Activated CD8-positive, alpha-beta memory T cell treated with anti-CD3 and anti-CD28 coated beads for 1 hour (primary cell): Measurements from ENCODE around the gene KLHL21.
A peak's percentile ranks its signal among the peaks of the same experiment; 100 is the strongest.

Source experiments
- DNase-seq, 2 donors: peaks; one replicate each; pipeline ENCODE4 v3.0.0-alpha.2; 2020; ENCODE audit warnings: low read depth in 1 of 2; ENCODE audit errors: extremely low read depth in 1 of 2

KLHL21 gene

GRCh38 chr1:6625584-6626149 lies 23.0 kb upstream of the KLHL21 start:
- DNase-seq = no peak

GRCh38 chr1:6624710-6625583 lies 22.3 kb upstream of the KLHL21 start, which contains the start of gene THAP3:
Gene THAP3 (plus strand): TSS chr1:6624868. CDS start chr1:6625219, 351 bp downstream.
- DNase-seq = peak; percentile 84 to 89

GRCh38 chr1:6623269-6623965 lies 20.7 kb upstream of the KLHL21 start:
- no peak for DNase-seq

- DNase-seq = no peak
Measured at GRCh38 chr1:6622396-6623152, 19.9 kb upstream of the KLHL21 start.

GRCh38 chr1:6621429-6622391 lies 19.0 kb upstream of the KLHL21 start:
- no peak for DNase-seq

GRCh38 chr1:6619045-6619444 lies 16.4 kb upstream of the KLHL21 start:
- no peak for DNase-seq

GRCh38 chr1:6614929-6615785 lies 12.5 kb upstream of the KLHL21 start:
- DNase-seq = no peak

- peak in 1 of 2 donors; percentile 38 for DNase-seq
Measured at GRCh38 chr1:6614019-6614928, 11.6 kb upstream of the KLHL21 start.

GRCh38 chr1:6613361-6614018 lies 10.8 kb upstream of the KLHL21 start, which contains the start of gene PHF13:
Gene PHF13 (plus strand): TSS chr1:6613731. CDS start chr1:6614067, 336 bp downstream.
- peak; percentile 98 to 99 for DNase-seq

GRCh38 chr1:6612641-6613360 lies 10.1 kb upstream of the KLHL21 start:
- no peak for DNase-seq

GRCh38 chr1:6603915-6604558 lies 1.4 kb upstream of the KLHL21 start:
- DNase-seq = no peak

GRCh38 chr1:6603238-6603914 lies 707 bp upstream of the KLHL21 start:
- DNase-seq = no peak

- no peak for DNase-seq
Measured at GRCh38 chr1:6601923-6602668, 573 bp downstream of the KLHL21 start.

- no peak for DNase-seq
Measured at GRCh38 chr1:6601049-6601922, 1.4 kb downstream of the KLHL21 start.
